Adrenal gland (tissue), 12 donors: Measurements from ENCODE around the gene EPRS1. TPM values are rescaled to one million over a fixed set of nuclear protein-coding genes. Genes with fewer than 3 reads are reported as not detected.

Experiments used
- DNase-seq, 7 donors: peaks; one replicate each; pipeline ENCODE4 v3.0.0-alpha.2; 2019 to 2020
- H3K27ac ChIP-seq, 5 donors: fragments of 200-600 bp; sonication (generic) in 4 of 5; 1 replicate in 3 of 5; 2 replicates in 2 of 5; pipeline versions ENCODE4 v1.5.1 to v1.8.0; 2016 to 2020; ENCODE audit warnings: mild to moderate bottlenecking in 1 of 5
- H3K27me3 ChIP-seq: fragments of 200-600 bp; 2 replicates; pipeline ENCODE4 v1.8.0; 2021
- H3K36me3 ChIP-seq, 2 donors: fragments of 200-600 bp; replicated peaks in 1 of 2; 1 replicate in 1 of 2; 2 replicates in 1 of 2; pipeline versions ENCODE4 v1.5.1 to v1.8.0; 2018 to 2022
- H3K4me1 ChIP-seq, 2 donors: fragments of 200-600 bp; replicated peaks in 1 of 2; 1 replicate in 1 of 2; 2 replicates in 1 of 2; pipeline versions ENCODE4 v1.5.1 to v1.8.0; 2018 to 2021
- H3K4me3 ChIP-seq, 4 donors: fragments of 200-600 bp; sonication (generic) in 3 of 4; one replicate each; pipeline ENCODE4 v1.5.1; 2016 to 2018
- H3K9me3 ChIP-seq, 3 donors: fragments of 200-600 bp; sonication (generic) in 1 of 3; replicated peaks in 1 of 3; 1 replicate in 2 of 3; 2 replicates in 1 of 3; pipeline versions ENCODE4 v1.5.1 to v1.8.0; 2016 to 2021
- CTCF ChIP-seq, 6 experiments: fragments of 450-650 bp in 4 of 6; fragments of 200-600 bp in 2 of 6; sonication (generic) in 1 of 6; IDR thresholded peaks; 1 replicate in 5 of 6; 2 replicates in 1 of 6; pipeline versions ENCODE4 v1.5.1 to v1.8.0; 2016 to 2021; ENCODE audit warnings: antibody characterized with exemption in 6 of 6, mild to moderate bottlenecking in 2 of 6, moderate library complexity in 1 of 6
- POLR2A ChIP-seq, 2 donors: fragments of 450-650 bp; IDR thresholded peaks; one replicate each; pipeline ENCODE4 v1.6.1; 2017; ENCODE audit warnings: antibody characterized with exemption in 2 of 2, mild to moderate bottlenecking in 2 of 2, moderate library complexity in 1 of 2
- WGBS, 4 donors: extraction: QIAGEN DNeasy Blood & Tissue Kit in 2 of 4; methylation state at CpG; one replicate each; pipeline versions ENCODE4 v1.1.5 to v1.1.7; 2013 to 2017; 5-methylcytosine and 5-hydroxymethylcytosine counted together
- intact Hi-C, 2 donors: fragments of 100-400 bp; cut with DNase I; formaldehyde crosslinking; loops; one replicate each; pipeline versions ENCODE4 v1.14.1 to v1.15.0; 2022 to 2023
- polyA plus RNA-seq, 3 donors: library from polyadenylated mRNA; stranded (reverse); fragments of 200-250 nt in 2 of 3; fragments of 350-450 nt in 1 of 3; fragmentation: Illumina TruSeq in 1 of 3; extraction: RNeasy Lipid Tissue Mini Kit (QIAGEN cat#74804) in 1 of 3; gene quantifications; one replicate each; pipeline ENCODE4 v1.2.3, GENCODE V29; 2013 to 2014
- total RNA-seq, 9 donors: library from RNA; depleted of rRNA in 4 of 9; stranded (reverse); fragments of >200 nt in 4 of 9; fragments of 120-200 nt in 1 of 9; fragmentation: NEBNext Ultra II Directional in 1 of 9; extraction: Animal tissue kit (Norgen Biotek cat#: 25700) in 1 of 9; gene quantifications; one replicate each; pipeline versions ENCODE4 v1.1.0 to v1.2.4, GENCODE V29; 2013 to 2023
- donor health status: healthy with polysubstance abuse.
- donor health status: Bipolar disorder and iron deficiency.
- donor health status: DM: yes; HTN: yes; CAD: no.
- donor health status: DM: no; HTN: no; CAD: no.
- donor health status: DM: no; HTN: no; CAD: no.
- donor health status: DM: yes; HTN: yes; CAD: no.

The EPRS1 gene
- total and polyA plus RNA-seq, 12 donors, result 33.9 to 116 (median 56.7) TPM

- Histone ChIP-seq H3K9me3 (no peaks in the 10 kb centered on the region), H3K27ac (no peak overlapping the region), H3K36me3 (peaks cover 0 to 27% of the 10 kb centered on the region in 2 donors), H3K4me3 (no peak overlapping the region), H3K4me1 (no peaks in the 10 kb centered on the region), H3K27me3 (no peaks in the 10 kb centered on the region)
- intact Hi-C loops, result no loop called here
- TF ChIP-seq CTCF (IDR thresholded peaks at IDR 0.05) (no peak), POLR2A (IDR thresholded peaks at IDR 0.05) (no peak)
- DNase-seq, result no peak
- WGBS, 4 donors, result 84 to 93% (median 89%) methylated on average over 3 of the region's 3 CpGs
Measured at GRCh38 chr1:220032911-220033310, 13.4 kb downstream of the EPRS1 start.

GRCh38 chr1:220031287-220031686 lies 15.0 kb downstream of the EPRS1 start:
- intact Hi-C loops, result no loop called here
- H3K36me3 ChIP-seq, result peaks cover 0 to 27% of the 10 kb centered on the region in 2 donors

GRCh38 chr1:220028346-220028895 lies 17.9 kb downstream of the EPRS1 start:
- Histone ChIP-seq H3K36me3 (peaks cover 0 to 43% of the 10 kb centered on the region in 2 donors), H3K4me1 (no peaks in the 10 kb centered on the region), H3K9me3 (no peaks in the 10 kb centered on the region), H3K27ac (no peak overlapping the region), H3K4me3 (no peak overlapping the region), H3K27me3 (no peaks in the 10 kb centered on the region)
- no peak for DNase-seq
- TF ChIP-seq CTCF (IDR thresholded peaks at IDR 0.05) (no peak), POLR2A (IDR thresholded peaks at IDR 0.05) (no peak)
- WGBS, 4 donors, result 87 to 98% (median 88%) methylated on average over 4 of the region's 4 CpGs
- intact Hi-C loops, result no loop called here

More at GRCh38 chr1:220031287-220031686, 15.0 kb downstream of the EPRS1 start:
- DNase-seq, result no peak
- H3K4me3 ChIP-seq, result no peak overlapping the region
- H3K27ac ChIP-seq, result no peak overlapping the region
- H3K4me1 ChIP-seq, result no peaks in the 10 kb centered on the region
- TF ChIP-seq CTCF (IDR thresholded peaks at IDR 0.05), result no peak
- TF ChIP-seq POLR2A (IDR thresholded peaks at IDR 0.05), result no peak
- no peaks in the 10 kb centered on the region for H3K27me3 ChIP-seq
- no peaks in the 10 kb centered on the region for H3K9me3 ChIP-seq
- WGBS, 4 donors, result 84 to 91% (median 88%) methylated on average over 2 of the region's 2 CpGs

GRCh38 chr1:220019071-220019470 lies 27.2 kb downstream of the EPRS1 start:
- H3K36me3 ChIP-seq, result peaks cover 0 to 35% of the 10 kb centered on the region in 2 donors
- H3K4me1 ChIP-seq, result no peaks in the 10 kb centered on the region
- TF ChIP-seq POLR2A (IDR thresholded peaks at IDR 0.05) (no peak), CTCF (IDR thresholded peaks at IDR 0.05) (no peak)
- intact Hi-C loops, result no loop called here
- no peak for DNase-seq
- no peaks in the 10 kb centered on the region for H3K9me3 ChIP-seq
- H3K4me3 ChIP-seq, result no peak overlapping the region
- H3K27me3 ChIP-seq, result no peaks in the 10 kb centered on the region
- no peak overlapping the region for H3K27ac ChIP-seq
